ENCODE results near the gene REG3A. TPM values are rescaled to one million over a fixed set of nuclear protein-coding genes. Genes with fewer than 3 reads are reported as not detected.

The REG3A gene
- total RNA-seq, 1 experiment from 2014 or later: not detected

GRCh38 chr2:79180092-79180491, 20.5 kb upstream of the REG3A start:
- TF ChIP-seq CTCF (conservative IDR thresholded peaks at IDR 0.05): no peak
- peaks cover 0 to 3% of the 10 kb centered on the region in 2 experiments; a peak in 1 of 4 replicates for H3K4me1 Mint-ChIP-seq
- Histone ChIP-seq H3K14ac (ENCODE audit: insufficient read depth, low read length) (no peak overlapping the region), H3K79me1 (ENCODE audit: insufficient read depth, low read depth, low read length, poor library complexity, severe bottlenecking) (no peaks in the 10 kb centered on the region), H3K27me3 (ENCODE audit: insufficient read depth, low read length) (no peaks in the 10 kb centered on the region), H3K9me3 (ENCODE audit: control insufficient read depth, low read depth, low read length) (no peaks in the 10 kb centered on the region), H3K23ac (ENCODE audit: insufficient read length, low read depth, low read length) (no peak overlapping the region), H4K5ac (ENCODE audit: insufficient read length, low read depth, low read length) (no peak overlapping the region), H3K27ac (ENCODE audit: insufficient read length, low read depth, low read length) (no peak overlapping the region), H2BK12ac (ENCODE audit: insufficient read length, low read depth, low read length) (no peak overlapping the region), H2BK20ac (ENCODE audit: low read depth, low read length, poor library complexity, severe bottlenecking) (no peak overlapping the region), H3K23me2 (ENCODE audit: insufficient read length, low read depth, low read length, poor library complexity, severe bottlenecking) (no peaks in the 10 kb centered on the region), H2BK5ac (ENCODE audit: insufficient read length, low read length) (no peak overlapping the region), H3K9ac (ENCODE audit: extremely low read depth, insufficient read length, low read length) (no peak overlapping the region), H3T11ph (ENCODE audit: low read length) (no peak overlapping the region), H3K56ac (ENCODE audit: insufficient read length, low read depth, low read length) (no peak overlapping the region), H3K79me2 (ENCODE audit: insufficient read depth, low read length) (no peaks in the 10 kb centered on the region), H4K91ac (ENCODE audit: insufficient read length, low read depth, low read length) (no peak overlapping the region), H3K18ac (ENCODE audit: insufficient read length, low read depth, low read length) (no peak overlapping the region), H3K4me1 (ENCODE audit: insufficient read depth, low read length) (no peaks in the 10 kb centered on the region), H4K20me1 (ENCODE audit: control insufficient read depth, insufficient read depth, insufficient read length) (no peaks in the 10 kb centered on the region), H2BK120ac (ENCODE audit: low read depth, low read length, poor library complexity, severe bottlenecking) (no peak overlapping the region), H3K4ac (ENCODE audit: low read depth, low read length) (no peak overlapping the region), H2AK5ac (ENCODE audit: insufficient read length, low read length) (no peak overlapping the region), H3K4me2 (ENCODE audit: insufficient read depth, insufficient read length, low read length) (no peak overlapping the region), H4K8ac (replicated peaks; ENCODE audit: insufficient read length, low read depth, low read length) (no peak overlapping the region), H2AFZ (ENCODE audit: low read length) (no peak overlapping the region), H2BK15ac (ENCODE audit: low read depth, low read length) (no peak overlapping the region)
- peaks cover 9 to 12% of the 10 kb centered on the region in 2 experiments for H3K9me3 Mint-ChIP-seq
- peaks cover 0 to 7% (median 4%) of the 10 kb centered on the region in 3 experiments; a peak in 3 of 7 replicates for H3K36me3 Mint-ChIP-seq (ENCODE audit: insufficient read depth in 1 of 3, low read depth in 3 of 3)
- peaks cover 7% of the 10 kb centered on the region for H3K27me3 Mint-ChIP-seq (ENCODE audit: low read depth)
- no peak for DNase-seq
- H3K27ac Mint-ChIP-seq: no peak overlapping the region
- no CpG with 5 or more reads among the region's 2 CpGs for WGBS (ENCODE audit: extremely low coverage, insufficient read length, low lambda C conversion rate)
- no peak overlapping the region for H3K4me3 Mint-ChIP-seq

All from H9 (cell line).